Spleen (tissue), 11 donors: Measurements from ENCODE around the gene ZNF530. TPM values are rescaled to one million over a fixed set of nuclear protein-coding genes. Genes with fewer than 3 reads are reported as not detected.

Experiments used
- DNase-seq: peaks from one replicate; pipeline ENCODE4 v3.0.0-alpha.2; 2020
- H3K27ac ChIP-seq, 8 donors: fragments of 200-600 bp; sonication (generic) in 7 of 8; 1 replicate in 4 of 8; 2 replicates in 4 of 8; pipeline versions ENCODE4 v1.5.0 to v1.8.0; 2016 to 2021; ENCODE audit warnings: inconsistent platforms in 4 of 8, mild to moderate bottlenecking in 4 of 8, moderate library complexity in 1 of 8
- H3K27me3 ChIP-seq, 7 donors: fragments of 200-600 bp; sonication (generic) in 6 of 7; replicated peaks in 1 of 7; 1 replicate in 4 of 7; 2 replicates in 3 of 7; pipeline versions ENCODE4 v1.5.0 to v1.8.0; 2016 to 2021; ENCODE audit warnings: inconsistent platforms in 3 of 7, mild to moderate bottlenecking in 1 of 7
- H3K36me3 ChIP-seq, 6 donors: fragments of 200-600 bp; sonication (generic) in 5 of 6; 1 replicate in 4 of 6; 2 replicates in 2 of 6; pipeline versions ENCODE4 v1.5.0 to v1.8.0; 2016 to 2021; ENCODE audit warnings: inconsistent platforms in 2 of 6
- H3K4me1 ChIP-seq, 6 donors: fragments of 200-600 bp; sonication (generic) in 5 of 6; 1 replicate in 3 of 6; 2 replicates in 3 of 6; pipeline versions ENCODE4 v1.5.0 to v1.8.0; 2016 to 2021; ENCODE audit warnings: inconsistent platforms in 3 of 6
- H3K4me3 ChIP-seq, 8 donors: fragments of 200-600 bp; sonication (generic) in 7 of 8; 1 replicate in 4 of 8; 2 replicates in 4 of 8; pipeline versions ENCODE4 v1.5.0 to v1.8.0; 2016 to 2021; ENCODE audit warnings: inconsistent platforms in 4 of 8, mild to moderate bottlenecking in 4 of 8, moderate library complexity in 2 of 8
- H3K9me3 ChIP-seq, 8 donors: fragments of 200-600 bp; sonication (generic) in 7 of 8; 1 replicate in 4 of 8; 2 replicates in 4 of 8; pipeline versions ENCODE4 v1.5.0 to v1.8.0; 2016 to 2021; ENCODE audit warnings: inconsistent platforms in 4 of 8
- POLR2A ChIP-seq, 3 donors: fragments of 450-650 bp; IDR thresholded peaks; one replicate each; pipeline ENCODE4 v1.5.1; 2017; ENCODE audit warnings: antibody characterized with exemption in 3 of 3, mild to moderate bottlenecking in 1 of 3
- POLR2AphosphoS5 ChIP-seq, 3 donors: sonication (generic); formaldehyde crosslinking; IDR thresholded peaks; one replicate each; pipeline ENCODE4 v1.5.1; 2017; ENCODE audit warnings: antibody characterized with exemption in 3 of 3
- WGBS, 5 donors: extraction: QIAGEN DNeasy Blood & Tissue Kit in 3 of 5; methylation state at CpG; one replicate each; pipeline versions ENCODE4 v1.1.5 to v1.1.7; 2013 to 2018; 5-methylcytosine and 5-hydroxymethylcytosine counted together
- intact Hi-C: fragments of 100-400 bp; cut with DNase I; formaldehyde crosslinking; loops from one replicate; pipeline ENCODE4 v1.15.0; 2023; ENCODE audit warnings: low total_unique reads
- polyA plus RNA-seq, 3 donors: library from polyadenylated mRNA; stranded (reverse); fragments of 200-250 nt; gene quantifications; one replicate each; pipeline ENCODE4 v1.2.1, GENCODE V29; 2013
- total RNA-seq, 7 donors: library from RNA; depleted of rRNA in 3 of 7; stranded (reverse); fragments of >200 nt in 3 of 7; fragmentation: NEBNext Ultra II Directional in 4 of 7; extraction: Animal tissue kit (Norgen Biotek cat#: 25700) in 4 of 7; gene quantifications; one replicate each; pipeline versions ENCODE4 v1.1.0 to v1.2.1, GENCODE V29; 2016 to 2021
- TF ChIP-seq, protein P1 (sequence below), 11 experiments: fragments of 200-600 bp in 7 of 11; fragments of 450-650 bp in 4 of 11; sonication (generic) in 4 of 11; IDR thresholded peaks in 8 of 11; conservative IDR thresholded peaks in 3 of 11; 1 replicate in 7 of 11; 2 replicates in 4 of 11; pipeline versions ENCODE4 v1.4.0 to v1.8.0; 2016 to 2021; ENCODE audit warnings: antibody characterized with exemption in 11 of 11, inconsistent platforms in 4 of 11, mild to moderate bottlenecking in 1 of 11
- donor health status: healthy with polysubstance abuse.
- donor health status: DM: no; HTN: no; CAD: no; lungs with moderate emphysema.
- donor health status: DM: no; HTN: no; CAD: no.
- donor health status: Bipolar disorder and iron deficiency.
- donor health status: healthy.
- donor health status: DM: no; HTN: no; CAD: no.
- donor health status: DM: yes; HTN: yes; CAD: no.

Gene ZNF530
- total and polyA plus RNA-seq, 10 donors, result 2.4 to 7.4 (median 3.5) TPM

- peaks cover 42 to 73% (median 57%) of the 10 kb centered on the region in 6 donors for H3K36me3 ChIP-seq
- TF ChIP-seq, protein P1, sequence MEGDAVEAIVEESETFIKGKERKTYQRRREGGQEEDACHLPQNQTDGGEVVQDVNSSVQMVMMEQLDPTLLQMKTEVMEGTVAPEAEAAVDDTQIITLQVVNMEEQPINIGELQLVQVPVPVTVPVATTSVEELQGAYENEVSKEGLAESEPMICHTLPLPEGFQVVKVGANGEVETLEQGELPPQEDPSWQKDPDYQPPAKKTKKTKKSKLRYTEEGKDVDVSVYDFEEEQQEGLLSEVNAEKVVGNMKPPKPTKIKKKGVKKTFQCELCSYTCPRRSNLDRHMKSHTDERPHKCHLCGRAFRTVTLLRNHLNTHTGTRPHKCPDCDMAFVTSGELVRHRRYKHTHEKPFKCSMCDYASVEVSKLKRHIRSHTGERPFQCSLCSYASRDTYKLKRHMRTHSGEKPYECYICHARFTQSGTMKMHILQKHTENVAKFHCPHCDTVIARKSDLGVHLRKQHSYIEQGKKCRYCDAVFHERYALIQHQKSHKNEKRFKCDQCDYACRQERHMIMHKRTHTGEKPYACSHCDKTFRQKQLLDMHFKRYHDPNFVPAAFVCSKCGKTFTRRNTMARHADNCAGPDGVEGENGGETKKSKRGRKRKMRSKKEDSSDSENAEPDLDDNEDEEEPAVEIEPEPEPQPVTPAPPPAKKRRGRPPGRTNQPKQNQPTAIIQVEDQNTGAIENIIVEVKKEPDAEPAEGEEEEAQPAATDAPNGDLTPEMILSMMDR (IDR thresholded peaks at IDR 0.05 in 8 of 11, conservative IDR thresholded peaks at IDR 0.05 in 3 of 11), result no peak
- no peak for TF ChIP-seq POLR2A (IDR thresholded peaks at IDR 0.05)
- TF ChIP-seq POLR2AphosphoS5 (IDR thresholded peaks at IDR 0.05), result no peak
- no peak overlapping the region for H3K4me3 ChIP-seq
- H3K9me3 ChIP-seq, result peaks cover 50 to 100% (median 100%) of the 10 kb centered on the region in 8 donors
- H3K27me3 ChIP-seq, result no peaks in the 10 kb centered on the region
- no peaks in the 10 kb centered on the region for H3K4me1 ChIP-seq
- no peak for DNase-seq
- H3K27ac ChIP-seq, result no peak overlapping the region
- intact Hi-C loops, result no loop called here
Measured at GRCh38 chr19:57623091-57623490, 23.4 kb downstream of the ZNF530 start.

DNA sequence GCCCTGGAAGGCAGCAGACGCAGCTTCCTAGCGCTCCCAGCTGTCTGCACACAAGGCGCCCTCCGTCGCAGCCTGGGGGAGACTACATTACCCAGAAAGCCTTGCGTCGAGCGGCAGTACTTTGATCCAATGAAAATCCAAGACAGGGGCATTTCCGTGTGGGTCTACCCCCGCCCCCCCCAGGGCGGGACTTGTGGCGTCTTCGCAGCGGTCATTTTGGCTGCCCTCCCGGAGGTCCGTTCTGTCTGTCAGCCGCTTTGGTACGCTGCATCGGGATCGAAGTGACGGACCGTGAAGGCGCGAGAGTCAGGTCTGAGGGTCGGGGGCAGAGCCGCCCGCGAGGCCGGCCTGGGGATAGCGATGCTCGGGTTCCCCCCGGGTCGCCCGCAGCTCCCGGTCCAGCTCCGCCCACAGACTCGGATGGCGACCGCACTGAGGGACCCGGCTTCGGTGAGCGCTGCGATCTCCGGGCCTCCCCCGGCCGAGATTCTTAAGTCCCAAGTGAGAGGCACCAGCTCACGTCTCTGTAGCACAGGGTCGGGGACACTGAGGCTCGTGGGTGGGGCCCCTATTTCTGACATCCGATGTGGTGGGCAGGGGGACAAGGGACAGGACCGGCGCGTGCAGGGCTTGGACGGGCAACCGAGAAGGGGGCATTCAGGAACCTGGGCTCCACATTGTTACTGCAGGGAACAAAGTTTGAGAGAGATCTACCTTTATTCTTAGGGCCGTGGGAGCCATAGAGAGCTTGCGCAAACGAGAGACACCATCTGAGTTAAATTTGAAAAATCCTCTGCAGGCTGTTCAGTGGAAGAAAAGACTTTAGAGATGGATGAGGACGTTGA is 33.5 kb downstream of the ZNF530 start, which contains the start of gene ZNF211:
TSS of gene ZNF211 (plus strand) at position 182 of the 845 bp plus-strand sequence. CDS start at position 361, 179 bp downstream.
- H3K4me1 ChIP-seq, result peaks cover 12 to 24% (median 19%) of the 10 kb centered on the region in 6 donors
- peaks cover 7 to 60% (median 49%) of the 10 kb centered on the region in 8 donors for H3K9me3 ChIP-seq
- peak; percentile 93 for DNase-seq
- H3K4me3 ChIP-seq, result peak within 1 kb of the TSS; percentile 72 to 93 (median 84)
- peaks cover 0 to 47% (median 37%) of the 10 kb centered on the region in 6 donors for H3K36me3 ChIP-seq
- intact Hi-C loops, result no loop called here
- H3K27ac ChIP-seq, result peak within 1 kb of the TSS; percentile 78 to 90 (median 88)
- TF ChIP-seq POLR2A (IDR thresholded peaks at IDR 0.05) (no peak), POLR2AphosphoS5 (IDR thresholded peaks at IDR 0.05) (peak; percentile 84 to 88 (median 86))
- TF ChIP-seq, protein P1 (IDR thresholded peaks at IDR 0.05 in 8 of 11, conservative IDR thresholded peaks at IDR 0.05 in 3 of 11), result peak in 2 of 11 experiments; percentile 6 to 10
- 2 to 5% (median 2%) methylated on average over 25 to 59 of the region's 59 CpGs for WGBS, 5 donors
- H3K27me3 ChIP-seq, result no peaks in the 10 kb centered on the region

GRCh38 chr19:57633832-57634131 is 34.1 kb downstream of the ZNF530 start:
- peaks cover 12 to 24% (median 19%) of the 10 kb centered on the region in 6 donors for H3K4me1 ChIP-seq
- DNase-seq, result peak; percentile 68
- H3K27ac ChIP-seq, result peak overlapping the region in 5 of 8 donors; percentile 83 to 90 (median 88)
- peak overlapping the region; percentile 72 to 93 (median 84) for H3K4me3 ChIP-seq
- intact Hi-C loops, result no loop called here
- H3K27me3 ChIP-seq, result no peaks in the 10 kb centered on the region
- no peak for TF ChIP-seq POLR2A (IDR thresholded peaks at IDR 0.05)
- TF ChIP-seq, protein P1 (IDR thresholded peaks at IDR 0.05 in 8 of 11, conservative IDR thresholded peaks at IDR 0.05 in 3 of 11), result no peak
- no peak for TF ChIP-seq POLR2AphosphoS5 (IDR thresholded peaks at IDR 0.05)
- H3K9me3 ChIP-seq, result peaks cover 9 to 60% (median 50%) of the 10 kb centered on the region in 8 donors
- WGBS, 5 donors, result 66 to 79% (median 76%) methylated on average over 6 of the region's 6 CpGs
- peaks cover 0 to 53% (median 43%) of the 10 kb centered on the region in 6 donors for H3K36me3 ChIP-seq

- Histone ChIP-seq H3K36me3 (peaks cover 9 to 81% (median 79%) of the 10 kb centered on the region in 6 donors), H3K27me3 (no peaks in the 10 kb centered on the region), H3K9me3 (peaks cover 17 to 81% (median 75%) of the 10 kb centered on the region in 8 donors), H3K27ac (no peak overlapping the region), H3K4me1 (peaks cover 12 to 22% (median 18%) of the 10 kb centered on the region in 6 donors), H3K4me3 (no peak overlapping the region)
- 92 to 99% (median 97%) methylated on average over 4 of the region's 4 CpGs for WGBS, 5 donors
- TF ChIP-seq POLR2AphosphoS5 (IDR thresholded peaks at IDR 0.05) (no peak), POLR2A (IDR thresholded peaks at IDR 0.05) (no peak)
- TF ChIP-seq, protein P1 (IDR thresholded peaks at IDR 0.05 in 8 of 11, conservative IDR thresholded peaks at IDR 0.05 in 3 of 11), result no peak
- intact Hi-C loops, result no loop called here
- peak; percentile 15 for DNase-seq
Measured at GRCh38 chr19:57637379-57637778, 37.7 kb downstream of the ZNF530 start.
